ENCODE data around the gene DMRT2. TPM values are rescaled to one million over a fixed set of nuclear protein-coding genes. Genes with fewer than 3 reads are reported as not detected.

Gene DMRT2
- total RNA-seq, 1 experiment from 2014 or later = not detected

GRCh38 chr9:1058826-1059487 lies 8.8 kb downstream of the DMRT2 start:
- WGBS (ENCODE audit: extremely low coverage, insufficient read length, low lambda C conversion rate) = no CpG with 5 or more reads among the region's 6 CpGs
- no peak overlapping the region for H3K23ac ChIP-seq (ENCODE audit: insufficient read length, low read depth, low read length)
- no peak overlapping the region for H4K5ac ChIP-seq (ENCODE audit: insufficient read length, low read depth, low read length)
- no peak for TF ChIP-seq CTCF (conservative IDR thresholded peaks at IDR 0.05)
- H2BK120ac ChIP-seq (ENCODE audit: low read depth, low read length, poor library complexity, severe bottlenecking) = no peak overlapping the region
- no peaks in the 10 kb centered on the region for H3K79me1 ChIP-seq (ENCODE audit: insufficient read depth, low read depth, low read length, poor library complexity, severe bottlenecking)
- no peaks in the 10 kb centered on the region for H4K20me1 ChIP-seq (ENCODE audit: control insufficient read depth, insufficient read depth, insufficient read length)
- no peak overlapping the region for H3K27ac ChIP-seq (ENCODE audit: insufficient read length, low read depth, low read length)
- H3K56ac ChIP-seq (ENCODE audit: insufficient read length, low read depth, low read length) = no peak overlapping the region
- H3T11ph ChIP-seq (ENCODE audit: low read length) = no peak overlapping the region
- no peaks in the 10 kb centered on the region for H3K36me3 Mint-ChIP-seq (ENCODE audit: insufficient read depth in 1 of 3, low read depth in 3 of 3)
- no peak overlapping the region for H3K4ac ChIP-seq (ENCODE audit: low read depth, low read length)
- H3K14ac ChIP-seq (ENCODE audit: insufficient read depth, low read length) = no peak overlapping the region
- H2BK5ac ChIP-seq (ENCODE audit: insufficient read length, low read length) = no peak overlapping the region
- H3K4me1 Mint-ChIP-seq = no peaks in the 10 kb centered on the region
- no peaks in the 10 kb centered on the region for H3K4me1 ChIP-seq (ENCODE audit: insufficient read depth, low read length)
- H3K4me2 ChIP-seq (ENCODE audit: insufficient read depth, insufficient read length, low read length) = no peak overlapping the region
- no peak overlapping the region for H2AK5ac ChIP-seq (ENCODE audit: insufficient read length, low read length)
- no peak overlapping the region for H3K4me3 Mint-ChIP-seq
- H3K27me3 Mint-ChIP-seq (ENCODE audit: low read depth) = peaks cover 52% of the 10 kb centered on the region
- H2AFZ ChIP-seq (ENCODE audit: low read length) = no peak overlapping the region
- H3K9me3 Mint-ChIP-seq = peaks cover 0 to 11% of the 10 kb centered on the region in 2 experiments; a peak in 1 of 5 replicates
- no peaks in the 10 kb centered on the region for H3K9me3 ChIP-seq (ENCODE audit: control insufficient read depth, low read depth, low read length)
- no peak overlapping the region for H4K91ac ChIP-seq (ENCODE audit: insufficient read length, low read depth, low read length)
- no peak overlapping the region for H2BK12ac ChIP-seq (ENCODE audit: insufficient read length, low read depth, low read length)
- no peak overlapping the region for H3K18ac ChIP-seq (ENCODE audit: insufficient read length, low read depth, low read length)
- no peak overlapping the region for H2BK20ac ChIP-seq (ENCODE audit: low read depth, low read length, poor library complexity, severe bottlenecking)
- no peak overlapping the region for H3K9ac ChIP-seq (ENCODE audit: extremely low read depth, insufficient read length, low read length)
- no peak for DNase-seq
- no peaks in the 10 kb centered on the region for H3K79me2 ChIP-seq (ENCODE audit: insufficient read depth, low read length)
- no peaks in the 10 kb centered on the region for H3K23me2 ChIP-seq (ENCODE audit: insufficient read length, low read depth, low read length, poor library complexity, severe bottlenecking)
- no peak overlapping the region for H3K27ac Mint-ChIP-seq
- H4K8ac ChIP-seq (replicated peaks; ENCODE audit: insufficient read length, low read depth, low read length) = no peak overlapping the region
- peaks cover 4% of the 10 kb centered on the region for H3K27me3 ChIP-seq (ENCODE audit: insufficient read depth, low read length)
- H2BK15ac ChIP-seq (ENCODE audit: low read depth, low read length) = no peak overlapping the region
